ENCODE measurements around the gene NAXD.
"Not testable (repeated sequence)": the region's sequence is repeated elsewhere in the genome, so short reads cannot be mapped to it uniquely, and the experiment has no call there.

NAXD gene

GRCh38 chr13:110597041-110597689 is 18.2 kb upstream of the NAXD start:
- no peak for DNase-seq (ENCODE audit: low spot score)

DNA sequence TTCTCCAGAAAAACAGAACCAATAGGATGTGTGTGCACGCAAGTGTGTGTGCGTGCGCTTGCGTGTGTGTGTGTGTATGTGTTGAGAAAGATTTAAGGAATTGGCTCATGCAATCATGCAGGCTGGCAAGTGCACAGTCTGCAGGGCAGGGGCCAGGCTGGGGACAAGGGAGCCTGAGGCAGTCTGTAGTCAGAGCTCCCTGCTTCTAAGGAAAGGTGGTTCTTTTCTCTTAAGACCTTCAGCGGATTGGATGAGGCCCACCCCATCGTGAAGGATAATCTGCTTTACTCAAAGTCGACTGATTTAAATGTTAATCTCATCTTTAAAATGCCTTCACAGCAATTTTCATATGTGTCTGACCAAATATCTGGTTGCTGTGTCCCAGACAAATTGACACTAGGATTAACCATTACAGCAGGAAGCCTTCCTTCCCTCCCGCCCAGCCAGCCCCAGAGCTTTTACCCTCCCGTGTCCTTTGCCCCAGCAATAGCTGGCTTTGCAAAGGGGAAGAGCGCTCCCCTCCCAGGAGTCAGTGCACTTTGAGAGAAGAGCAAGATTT is 15.0 kb upstream of the NAXD start:
- DNase-seq (ENCODE audit: low spot score): no peak

DNA sequence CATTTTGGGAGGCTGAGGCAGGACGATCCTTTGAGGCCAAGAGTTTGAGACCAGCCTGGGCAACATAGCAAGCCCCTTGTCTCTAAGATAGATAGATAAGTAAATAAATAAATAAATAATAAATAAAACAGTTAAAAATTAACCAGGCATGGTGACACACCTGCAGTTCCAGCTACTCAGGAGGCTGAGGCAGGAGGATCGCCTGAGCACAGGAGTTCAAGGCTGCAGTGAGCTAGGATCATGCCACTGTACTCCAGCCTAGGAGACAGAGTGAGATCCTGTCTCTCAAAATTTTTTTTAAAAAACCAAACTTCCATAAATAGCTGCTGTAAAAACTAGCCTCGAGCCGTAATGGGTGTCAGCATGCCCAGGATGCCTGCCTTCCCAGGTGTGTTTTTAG is 14.4 kb upstream of the NAXD start:
- DNase-seq (ENCODE audit: low spot score): no peak

- no peak for DNase-seq (ENCODE audit: low spot score)
Observed at GRCh38 chr13:110605132-110605531, 10.2 kb upstream of the NAXD start.

- not testable (repeated sequence) for DNase-seq (ENCODE audit: low spot score)
Observed at GRCh38 chr13:110606281-110606680, 9.1 kb upstream of the NAXD start.

- no peak for DNase-seq (ENCODE audit: low spot score)
Observed at GRCh38 chr13:110607675-110608224, 7.6 kb upstream of the NAXD start.

- DNase-seq (ENCODE audit: low spot score): no peak
Observed at GRCh38 chr13:110610955-110611595, 4.3 kb upstream of the NAXD start.

GRCh38 chr13:110615005-110615321 is 382 bp upstream of the NAXD start:
- no peak for DNase-seq (ENCODE audit: low spot score)

- peak; percentile 33 for DNase-seq (ENCODE audit: low spot score)
Observed at GRCh38 chr13:110616103-110617101, 1.1 kb downstream of the NAXD start.

DNA sequence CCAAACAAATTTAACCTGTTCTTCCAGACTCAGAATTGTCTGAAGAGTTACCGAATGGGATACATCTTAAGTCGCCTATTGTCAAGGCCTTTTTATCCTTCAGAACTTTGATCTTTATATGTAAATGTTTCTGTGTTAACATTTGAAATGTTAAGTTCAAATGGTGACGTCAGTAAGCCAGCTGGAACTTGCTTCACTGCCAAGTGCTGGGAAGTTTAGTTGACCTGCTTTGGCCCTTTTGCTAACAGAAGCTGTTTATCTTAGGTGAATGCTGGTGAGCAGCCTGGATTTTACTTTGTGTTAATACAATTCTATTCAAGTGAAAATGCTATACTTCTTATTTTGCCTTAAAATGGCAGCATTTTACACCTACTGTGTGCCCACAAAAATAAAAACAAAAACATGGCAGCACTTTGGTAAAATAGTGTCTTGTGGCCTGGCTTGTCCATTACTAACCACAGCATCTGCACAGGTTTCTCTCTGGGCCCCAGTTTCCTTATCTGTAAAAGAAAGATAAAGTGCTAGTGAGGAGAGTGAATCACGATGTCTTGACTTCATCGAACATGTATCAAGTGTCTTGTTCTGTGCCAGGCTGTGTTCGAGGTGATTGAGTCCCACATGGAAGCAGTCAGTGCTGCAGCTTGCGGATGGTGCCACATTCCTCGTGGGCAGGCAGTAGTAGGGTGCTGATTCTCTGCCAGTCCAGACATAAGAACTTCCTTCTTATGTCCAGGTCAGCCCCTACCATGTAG is 2.2 kb downstream of the NAXD start:
- no peak for DNase-seq (ENCODE audit: low spot score)

DNA sequence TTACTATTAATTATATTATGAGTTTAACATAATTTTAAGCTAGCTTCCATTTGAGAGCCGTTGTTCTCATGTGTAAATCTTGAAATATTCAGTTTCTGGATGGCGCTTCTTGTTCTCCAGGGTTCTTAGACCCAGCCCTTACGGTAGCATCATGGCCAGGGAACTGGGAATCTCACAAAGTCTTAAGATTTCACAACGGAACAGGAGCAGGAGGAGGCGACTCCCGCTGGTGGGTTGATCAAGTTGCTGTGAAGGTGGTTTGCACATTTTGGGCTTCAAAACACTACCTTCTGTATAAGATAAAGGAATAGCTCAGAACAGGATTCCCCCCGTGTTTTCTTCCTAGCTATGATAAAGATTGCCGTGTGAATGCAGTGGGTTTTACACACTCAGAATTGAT is 2.8 kb downstream of the NAXD start:
- DNase-seq (ENCODE audit: low spot score): no peak

GRCh38 chr13:110618780-110619179 is 3.4 kb downstream of the NAXD start:
- no peak for DNase-seq (ENCODE audit: low spot score)

DNA sequence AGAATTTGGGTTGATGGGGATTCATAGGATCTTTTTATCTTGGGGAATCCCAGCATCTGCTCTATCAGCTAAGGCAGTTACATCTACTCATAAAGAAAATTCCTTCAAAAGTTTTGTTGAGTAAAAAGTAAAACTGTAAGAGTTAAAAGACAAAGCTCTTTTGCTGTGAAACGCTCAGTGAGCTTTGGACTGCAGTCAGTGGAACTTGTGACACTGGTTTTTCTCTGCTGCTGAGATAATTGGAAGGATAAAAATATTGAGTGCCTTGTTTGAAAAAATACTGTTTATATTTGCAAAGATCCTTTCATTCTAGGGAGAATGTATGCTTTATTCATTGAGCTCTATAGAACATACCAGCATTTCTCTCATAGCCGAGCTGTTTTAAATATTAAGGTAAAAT is 5.3 kb downstream of the NAXD start:
- no peak for DNase-seq (ENCODE audit: low spot score)

DNA sequence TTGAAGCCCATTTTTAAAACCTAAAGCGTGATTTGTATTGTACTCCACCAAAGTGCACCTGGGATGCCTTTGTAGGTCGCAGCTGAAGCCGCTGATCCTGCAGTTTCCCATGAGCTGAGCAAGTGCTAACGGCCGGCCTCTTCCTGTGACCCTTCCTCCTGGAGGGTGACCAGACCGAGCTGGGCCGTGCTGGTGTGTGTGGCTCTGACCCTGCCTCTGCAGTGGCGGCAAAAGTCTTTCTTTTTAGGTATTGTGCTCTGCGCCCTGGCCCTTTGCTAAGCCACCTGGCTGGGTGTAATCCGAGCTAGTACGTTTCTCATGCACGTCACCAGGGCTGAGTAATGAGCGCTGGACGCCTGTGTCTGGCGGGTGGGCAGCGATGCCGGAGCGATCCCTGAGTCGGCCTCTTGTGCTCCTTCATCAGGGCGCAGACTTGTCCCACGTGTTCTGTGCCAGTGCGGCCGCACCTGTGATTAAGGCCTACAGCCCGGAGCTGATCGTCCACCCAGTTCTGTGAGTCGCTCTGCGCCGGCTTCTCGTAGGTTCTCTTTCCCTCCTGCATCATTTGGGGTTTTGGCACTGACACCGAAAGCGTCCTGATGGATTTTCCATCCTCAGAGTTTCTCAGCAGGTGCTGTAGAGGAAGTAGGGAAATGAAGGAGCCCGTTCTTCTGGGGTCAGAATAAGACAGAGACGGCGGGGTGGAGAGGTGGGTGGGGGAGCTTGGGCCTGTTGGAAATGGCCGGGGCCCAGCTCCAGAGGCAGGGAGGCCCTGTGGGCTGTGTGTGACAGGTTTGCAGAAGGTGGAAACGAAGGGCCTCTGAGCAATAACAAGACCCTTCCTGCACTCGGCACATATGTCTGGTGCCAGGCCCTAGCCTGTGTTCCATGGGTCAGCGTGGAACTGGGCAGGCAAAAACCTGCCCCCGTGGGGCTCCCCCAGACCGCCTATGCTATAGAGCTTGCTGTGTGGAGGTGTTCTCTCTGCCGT is 9.7 kb downstream of the NAXD start:
- DNase-seq (ENCODE audit: low spot score): no peak

DNA sequence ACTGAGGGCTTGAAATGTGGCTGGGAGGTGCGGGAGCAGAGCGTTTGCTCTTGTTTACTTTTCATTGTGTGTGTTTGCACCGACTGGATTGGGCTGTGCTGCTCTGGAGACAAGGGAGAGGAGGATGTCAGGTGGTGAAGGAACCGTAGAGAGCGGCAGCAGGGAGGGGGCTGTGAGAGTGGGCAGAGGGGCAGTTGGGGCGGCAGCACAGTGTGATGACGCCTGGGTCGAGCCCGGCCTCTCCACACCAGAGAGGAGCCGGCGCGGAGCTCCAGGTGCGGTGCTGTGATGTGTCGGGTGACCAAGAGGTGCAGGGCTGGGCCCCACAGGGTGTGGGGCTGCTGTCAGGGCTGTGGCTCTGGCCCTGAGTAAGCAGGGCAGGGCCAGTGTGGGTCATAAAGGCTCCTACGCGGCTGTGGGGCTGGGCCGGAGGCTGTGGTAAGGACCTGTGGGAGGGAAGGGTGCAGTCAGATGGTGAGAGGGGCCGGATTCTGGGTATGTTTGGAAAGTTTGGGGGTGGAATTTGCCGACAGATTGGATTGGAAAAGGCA is 10.5 kb downstream of the NAXD start:
- DNase-seq (ENCODE audit: low spot score): no peak

DNA sequence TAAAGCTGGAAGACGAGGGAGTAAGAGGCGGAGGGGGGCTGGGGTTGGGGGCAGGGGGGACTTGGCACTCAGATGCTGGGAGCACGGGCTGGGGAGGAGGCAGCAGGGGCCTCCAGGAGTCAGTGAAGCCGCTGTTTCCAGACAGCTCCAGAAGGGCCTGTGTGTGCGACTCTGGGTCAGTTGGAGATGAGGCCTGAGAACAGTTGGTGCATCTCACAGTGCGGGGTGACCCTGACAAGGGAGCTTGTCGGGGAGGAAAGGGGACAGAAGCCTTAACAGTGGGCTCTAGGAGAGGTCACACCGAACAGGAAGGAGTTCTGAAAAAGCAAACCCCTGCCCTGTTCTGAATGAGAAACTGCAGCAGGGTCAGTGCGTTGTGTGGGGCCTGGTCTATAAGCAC is 11.2 kb downstream of the NAXD start:
- DNase-seq (ENCODE audit: low spot score): no peak

GRCh38 chr13:110627351-110627750 is 12.0 kb downstream of the NAXD start:
- DNase-seq (ENCODE audit: low spot score): no peak

DNA sequence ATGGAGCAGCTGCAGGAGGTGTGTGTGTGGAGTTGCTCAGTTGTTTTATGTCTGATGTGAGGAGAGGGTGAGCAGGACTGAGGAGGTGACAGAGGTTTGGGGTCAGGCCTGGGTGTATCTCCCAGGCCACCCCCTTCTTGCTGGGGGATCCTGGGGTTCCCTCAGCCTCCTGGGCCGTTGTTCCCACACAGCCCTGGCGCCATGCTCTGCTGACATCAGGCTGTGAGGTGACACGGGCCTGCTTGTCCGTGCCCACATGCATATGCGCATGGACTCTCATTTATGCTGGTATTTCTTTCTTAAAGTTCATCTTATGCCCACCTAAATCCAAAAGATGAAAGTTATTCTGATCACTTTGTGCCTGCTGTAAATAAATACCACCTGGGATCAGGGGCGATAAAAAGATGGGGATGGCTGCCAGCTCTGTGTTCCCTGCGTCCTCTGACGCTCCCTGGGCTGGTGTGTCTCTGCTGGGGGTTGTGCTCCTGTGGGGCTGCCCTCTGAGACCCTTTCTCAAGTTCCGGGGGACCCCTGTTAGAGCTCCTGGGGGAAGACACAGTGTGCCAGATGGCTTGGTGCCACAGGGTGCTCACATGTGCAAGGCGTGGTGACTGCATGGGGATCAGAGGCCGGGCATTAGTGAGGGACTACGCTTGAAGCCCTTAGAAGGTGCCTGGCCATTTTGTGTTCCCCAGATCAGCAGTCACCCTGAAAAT is 12.6 kb downstream of the NAXD start:
- DNase-seq (ENCODE audit: low spot score): no peak

GRCh38 chr13:110628477-110628793 is 13.1 kb downstream of the NAXD start:
- no peak for DNase-seq (ENCODE audit: low spot score)
